SK-N-SH (cell line): ENCODE data around the gene CRISPLD2.
A peak's percentile ranks its signal among the peaks of the same experiment; 100 is the strongest.

Experiments
- CTCF ChIP-seq: fragments of 200-600 bp; sonication (generic); IDR thresholded peaks from 2 replicates; pipeline ENCODE4 v1.6.1; 2017; ENCODE audit warnings: antibody characterized with exemption, mild to moderate bottlenecking, moderate library complexity
- REST ChIP-seq: IDR thresholded peaks from 2 replicates; pipeline ENCODE4 v1.6.1; 2012; ENCODE audit warnings: mild to moderate bottlenecking, low read depth, low read length, moderate library complexity

GRCh38 chr16:84950906-84951305 is 131.1 kb downstream of the CRISPLD2 start:
- no peak for TF ChIP-seq REST
- peak; percentile 37 for TF ChIP-seq CTCF
